Activated naive CD8-positive, alpha-beta T cell treated with anti-CD3 and anti-CD28 coated beads, Interleukin-2, amount 50 U/mL, for 24 hours (primary cell): ENCODE results near the gene MED27.

Source experiments
- ATAC-seq: fragments of 150-1000 bp; cut with Tn5 transposase; one replicate; pipeline ENCODE4 v1.10.0; 2021
- DNase-seq: peaks from one replicate; pipeline ENCODE4 v3.0.0; 2021
- H3K27ac Mint-ChIP-seq: one replicate; pipeline ENCODE4 v1.8.0; 2021; ENCODE audit warnings: mild to moderate bottlenecking, mixed read lengths
- H3K27me3 Mint-ChIP-seq: one replicate; pipeline ENCODE4 v1.8.0; 2021; ENCODE audit warnings: mixed read lengths
- H3K36me3 Mint-ChIP-seq: one replicate; pipeline ENCODE4 v1.8.0; 2021; ENCODE audit warnings: low read depth, mixed read lengths
- H3K4me1 Mint-ChIP-seq: one replicate; pipeline ENCODE4 v1.8.0; 2021; ENCODE audit warnings: mixed read lengths
- H3K4me3 Mint-ChIP-seq: one replicate; pipeline ENCODE4 v1.8.0; 2021; ENCODE audit warnings: mild to moderate bottlenecking, moderate library complexity, mixed read lengths
- H3K9me3 Mint-ChIP-seq: one replicate; pipeline ENCODE4 v1.8.0; 2021; ENCODE audit warnings: mixed read lengths

The MED27 gene

DNA sequence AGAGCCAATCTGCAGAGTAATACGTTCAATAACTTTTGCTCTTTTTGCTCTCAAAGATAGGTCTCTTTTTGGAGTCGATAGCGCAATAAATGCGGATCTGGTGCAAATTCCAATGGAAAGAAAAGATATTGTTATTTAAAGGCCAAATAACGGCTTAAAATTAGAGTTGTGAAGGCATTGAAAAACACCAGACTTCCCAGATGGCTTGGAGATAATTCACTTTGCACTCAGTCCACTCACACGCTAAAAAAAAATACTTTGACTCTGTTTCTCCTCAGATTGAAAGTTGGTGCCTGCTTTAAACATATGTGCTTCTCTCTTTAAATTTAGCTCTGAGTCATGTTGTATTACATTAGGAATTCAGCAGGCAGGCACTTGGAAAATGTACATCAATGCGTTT is 19.5 kb upstream of the MED27 start:
- DNase-seq (no peak), ATAC-seq (no peak)
- Mint-ChIP-seq H3K9me3 (no peaks in the 10 kb centered on the region), H3K36me3 (no peaks in the 10 kb centered on the region), H3K27me3 (peaks cover 40% of the 10 kb centered on the region), H3K4me3 (no peak overlapping the region), H3K4me1 (peaks cover 13% of the 10 kb centered on the region), H3K27ac (no peak overlapping the region)

- Mint-ChIP-seq H3K9me3 (no peaks in the 10 kb centered on the region), H3K4me3 (no peak overlapping the region), H3K4me1 (peaks cover 9% of the 10 kb centered on the region), H3K27ac (no peak overlapping the region), H3K27me3 (peaks cover 47% of the 10 kb centered on the region), H3K36me3 (peaks cover 2% of the 10 kb centered on the region)
- DNase-seq (no peak), ATAC-seq (no peak)
Observed at GRCh38 chr9:132094314-132094791, 14.7 kb upstream of the MED27 start.

- Mint-ChIP-seq H3K4me3 (no peak overlapping the region), H3K27ac (no peak overlapping the region), H3K9me3 (no peaks in the 10 kb centered on the region), H3K27me3 (peaks cover 22% of the 10 kb centered on the region), H3K4me1 (peaks cover 9% of the 10 kb centered on the region), H3K36me3 (peaks cover 2% of the 10 kb centered on the region)
- ATAC-seq (no peak), DNase-seq (no peak)
Observed at GRCh38 chr9:132090771-132091170, 11.1 kb upstream of the MED27 start.

GRCh38 chr9:132087438-132088030 is 7.9 kb upstream of the MED27 start:
- no peak overlapping the region for H3K27ac Mint-ChIP-seq

GRCh38 chr9:132082188-132082587 is 2.5 kb upstream of the MED27 start:
- Mint-ChIP-seq H3K36me3 (peaks cover 7% of the 10 kb centered on the region), H3K4me1 (peaks cover 28% of the 10 kb centered on the region), H3K4me3 (no peak overlapping the region), H3K27me3 (peaks cover 6% of the 10 kb centered on the region), H3K27ac (no peak overlapping the region), H3K9me3 (no peaks in the 10 kb centered on the region)
- DNase-seq (no peak), ATAC-seq (no peak)

More at GRCh38 chr9:132087438-132088030, 7.9 kb upstream of the MED27 start:
- DNase-seq, result no peak
- no peaks in the 10 kb centered on the region for H3K9me3 Mint-ChIP-seq
- peaks cover 16% of the 10 kb centered on the region for H3K27me3 Mint-ChIP-seq
- peaks cover 2% of the 10 kb centered on the region for H3K36me3 Mint-ChIP-seq
- no peak for ATAC-seq
- no peak overlapping the region for H3K4me3 Mint-ChIP-seq
- H3K4me1 Mint-ChIP-seq, result no peaks in the 10 kb centered on the region

DNA sequence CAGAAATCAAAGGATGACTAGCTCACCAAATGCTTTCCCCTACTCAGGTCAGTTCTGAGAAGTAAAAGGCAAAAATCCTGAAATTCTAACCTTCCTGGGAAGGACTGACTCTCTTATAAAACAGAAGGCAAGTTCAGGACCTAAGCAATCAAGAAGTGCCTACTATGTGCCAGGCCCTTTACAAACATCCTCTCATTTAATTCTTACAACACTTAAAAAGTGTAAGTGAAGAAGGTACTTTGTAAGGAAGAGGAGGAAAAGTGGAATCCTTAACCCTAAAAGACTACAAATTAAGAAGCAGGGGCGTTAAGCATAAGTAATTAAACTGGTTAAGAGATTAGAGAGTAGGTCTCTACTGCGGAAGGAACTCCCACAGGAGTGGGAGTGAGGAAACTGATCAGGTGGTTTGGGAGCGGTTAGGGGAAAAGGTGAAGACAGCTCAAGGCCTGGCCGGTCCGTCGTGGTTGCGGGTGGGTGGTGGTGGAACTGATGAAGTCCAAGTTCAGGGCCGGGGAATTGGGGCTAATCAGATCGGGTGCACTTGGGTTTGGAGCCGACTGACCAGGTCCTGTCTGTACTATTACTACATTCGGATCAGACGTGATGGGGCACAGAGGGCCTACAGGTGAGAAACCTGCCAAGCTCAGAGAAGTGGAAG is 839 bp downstream of the MED27 start:
- peak overlapping the region; percentile 93 for H3K27ac Mint-ChIP-seq
- peaks cover 24% of the 10 kb centered on the region for H3K36me3 Mint-ChIP-seq
- H3K4me1 Mint-ChIP-seq, result peaks cover 57% of the 10 kb centered on the region
- no peak for ATAC-seq
- peak; percentile 13 for DNase-seq
- H3K27me3 Mint-ChIP-seq, result peaks cover 5% of the 10 kb centered on the region
- H3K9me3 Mint-ChIP-seq, result no peaks in the 10 kb centered on the region
- peak overlapping the region; percentile 99 for H3K4me3 Mint-ChIP-seq

GRCh38 chr9:132077881-132078698 is 1.6 kb downstream of the MED27 start:
- DNase-seq, result peak; percentile 36
- Mint-ChIP-seq H3K9me3 (no peaks in the 10 kb centered on the region), H3K4me1 (peaks cover 64% of the 10 kb centered on the region)

GRCh38 chr9:132075853-132076252 is 3.8 kb downstream of the MED27 start:
- Mint-ChIP-seq H3K27me3 (peaks cover 3% of the 10 kb centered on the region), H3K9me3 (no peaks in the 10 kb centered on the region), H3K4me3 (no peak overlapping the region), H3K36me3 (peaks cover 42% of the 10 kb centered on the region), H3K27ac (peak overlapping the region; percentile 20), H3K4me1 (peaks cover 70% of the 10 kb centered on the region)
- no peak for DNase-seq
- ATAC-seq, result no peak

More at GRCh38 chr9:132077881-132078698, 1.6 kb downstream of the MED27 start:
- H3K36me3 Mint-ChIP-seq, result peaks cover 32% of the 10 kb centered on the region
- H3K27ac Mint-ChIP-seq, result peak overlapping the region; percentile 67
- peaks cover 5% of the 10 kb centered on the region for H3K27me3 Mint-ChIP-seq
- H3K4me3 Mint-ChIP-seq, result peak overlapping the region; percentile 99
- ATAC-seq, result no peak

DNA sequence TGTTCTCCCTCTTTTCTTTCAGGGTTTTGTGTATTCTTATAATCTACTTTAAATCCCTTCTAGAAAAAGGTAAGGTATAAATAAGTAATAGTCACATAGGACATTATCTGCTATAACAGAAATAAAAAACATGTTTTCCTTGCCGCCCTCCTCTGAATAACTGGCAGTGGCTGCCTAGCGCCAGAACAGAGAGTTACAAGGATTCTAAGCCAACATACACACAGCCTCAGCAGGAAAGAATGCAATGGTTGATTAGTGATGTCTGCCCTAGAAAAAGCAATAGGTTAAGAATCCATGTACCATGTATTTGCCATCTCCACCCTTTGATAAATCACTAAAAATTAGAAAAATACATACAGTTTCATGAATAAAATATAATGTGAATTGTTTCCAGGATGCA is 4.9 kb downstream of the MED27 start:
- H3K4me1 Mint-ChIP-seq, result peaks cover 64% of the 10 kb centered on the region
- no peak overlapping the region for H3K27ac Mint-ChIP-seq
- peaks cover under 1% of the 10 kb centered on the region for H3K27me3 Mint-ChIP-seq
- DNase-seq, result no peak
- H3K9me3 Mint-ChIP-seq, result no peaks in the 10 kb centered on the region
- peaks cover 42% of the 10 kb centered on the region for H3K36me3 Mint-ChIP-seq
- no peak for ATAC-seq
- no peak overlapping the region for H3K4me3 Mint-ChIP-seq

DNA sequence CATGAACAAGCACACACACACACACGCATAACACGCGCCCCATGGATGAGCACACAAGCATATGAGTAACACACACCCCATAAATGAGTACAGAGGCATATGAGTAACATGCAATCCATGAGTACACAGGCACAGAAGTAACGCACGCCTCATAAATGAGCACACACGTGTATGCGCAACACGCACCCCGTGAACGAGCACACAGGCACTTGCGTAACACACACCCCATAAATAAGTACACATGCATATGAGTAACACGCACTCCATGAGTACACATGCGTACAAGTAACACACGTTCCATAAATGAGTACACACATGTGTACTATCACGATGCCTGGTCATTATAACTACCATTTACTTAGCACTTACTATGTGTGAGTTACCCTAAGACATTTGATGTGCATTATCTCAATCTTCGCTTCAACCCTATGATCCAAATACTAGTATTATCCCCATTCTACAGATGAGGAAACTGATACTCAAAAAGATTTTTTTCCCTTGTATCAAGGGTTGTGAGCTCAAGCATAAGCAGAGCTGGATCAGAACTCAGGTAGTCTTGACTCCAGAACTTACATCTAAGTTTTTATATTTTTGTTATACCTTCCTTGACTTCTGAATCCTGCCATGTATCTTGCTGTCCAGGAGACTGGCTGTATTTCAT is 7.7 kb downstream of the MED27 start:
- peaks cover 44% of the 10 kb centered on the region for H3K4me1 Mint-ChIP-seq
- H3K4me3 Mint-ChIP-seq, result no peak overlapping the region
- H3K27ac Mint-ChIP-seq, result no peak overlapping the region
- H3K9me3 Mint-ChIP-seq, result no peaks in the 10 kb centered on the region
- DNase-seq (no peak), ATAC-seq (no peak)
- H3K27me3 Mint-ChIP-seq, result no peaks in the 10 kb centered on the region
- peaks cover 36% of the 10 kb centered on the region for H3K36me3 Mint-ChIP-seq

DNA sequence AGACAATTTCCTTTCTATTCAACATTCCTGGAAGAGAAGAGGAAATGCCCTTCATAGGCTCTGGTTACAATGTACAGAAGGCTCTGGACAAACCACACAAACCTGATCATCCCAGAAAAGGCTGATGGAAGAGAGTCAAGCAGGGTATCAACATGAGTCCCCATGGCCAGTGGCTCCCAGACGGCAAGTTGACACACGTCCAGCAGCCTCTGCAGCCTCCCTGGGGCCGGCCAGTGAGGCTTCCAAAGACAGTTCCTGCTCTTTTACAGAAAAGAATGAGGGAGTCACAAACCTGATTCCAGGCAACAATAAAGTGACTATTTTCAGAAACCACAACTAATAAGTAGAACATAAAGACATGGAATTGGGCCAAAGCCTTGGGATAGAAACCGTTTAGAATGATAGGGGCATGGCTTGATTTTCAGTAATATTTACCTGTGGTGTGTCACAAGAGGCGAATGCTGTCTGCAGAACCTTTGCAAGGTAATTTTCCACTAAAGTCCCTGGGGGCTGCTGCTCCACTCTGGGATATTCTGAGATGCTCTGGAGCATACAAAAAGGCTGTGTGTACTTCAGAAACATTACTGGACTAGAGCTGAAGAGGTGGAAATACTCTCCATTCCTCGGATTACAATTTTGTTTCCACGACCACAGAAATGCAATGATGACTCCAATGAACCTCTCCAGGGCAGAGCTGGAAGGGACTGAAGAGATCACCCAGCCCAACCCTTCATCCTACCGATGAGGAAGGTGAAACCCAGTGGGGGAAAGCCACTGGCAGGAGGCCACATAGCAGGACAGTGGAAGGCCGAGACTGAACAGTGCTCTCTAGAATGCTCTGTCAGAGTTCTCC is 10.4 kb downstream of the MED27 start:
- H3K4me3 Mint-ChIP-seq, result no peak overlapping the region
- ATAC-seq (no peak), DNase-seq (no peak)
- H3K27me3 Mint-ChIP-seq, result no peaks in the 10 kb centered on the region
- peaks cover 20% of the 10 kb centered on the region for H3K4me1 Mint-ChIP-seq
- no peak overlapping the region for H3K27ac Mint-ChIP-seq
- no peaks in the 10 kb centered on the region for H3K9me3 Mint-ChIP-seq
- peaks cover 20% of the 10 kb centered on the region for H3K36me3 Mint-ChIP-seq

DNA sequence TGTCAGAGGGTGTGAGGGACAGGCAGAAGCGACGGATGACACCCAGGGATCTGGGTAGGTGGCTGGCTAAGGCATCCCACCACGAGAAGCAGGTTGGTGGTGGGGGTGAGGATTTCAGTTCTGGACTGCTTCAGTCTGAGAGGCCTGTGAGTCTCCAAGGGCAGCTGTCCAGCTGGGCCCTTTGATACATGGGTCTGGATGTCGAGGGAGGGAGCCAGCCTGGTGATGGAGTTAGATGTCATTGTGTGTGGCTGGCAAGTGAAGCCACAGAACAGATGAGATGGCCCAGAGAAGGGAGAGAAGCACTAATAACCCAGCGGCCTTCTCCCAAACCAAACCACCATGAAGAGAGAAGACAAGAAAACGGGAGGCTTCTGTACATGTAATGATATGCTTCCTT is 11.1 kb downstream of the MED27 start:
- Mint-ChIP-seq H3K27ac (no peak overlapping the region), H3K4me3 (no peak overlapping the region), H3K27me3 (no peaks in the 10 kb centered on the region), H3K4me1 (peaks cover 14% of the 10 kb centered on the region), H3K9me3 (no peaks in the 10 kb centered on the region), H3K36me3 (peaks cover 21% of the 10 kb centered on the region)
- DNase-seq (no peak), ATAC-seq (no peak)

DNA sequence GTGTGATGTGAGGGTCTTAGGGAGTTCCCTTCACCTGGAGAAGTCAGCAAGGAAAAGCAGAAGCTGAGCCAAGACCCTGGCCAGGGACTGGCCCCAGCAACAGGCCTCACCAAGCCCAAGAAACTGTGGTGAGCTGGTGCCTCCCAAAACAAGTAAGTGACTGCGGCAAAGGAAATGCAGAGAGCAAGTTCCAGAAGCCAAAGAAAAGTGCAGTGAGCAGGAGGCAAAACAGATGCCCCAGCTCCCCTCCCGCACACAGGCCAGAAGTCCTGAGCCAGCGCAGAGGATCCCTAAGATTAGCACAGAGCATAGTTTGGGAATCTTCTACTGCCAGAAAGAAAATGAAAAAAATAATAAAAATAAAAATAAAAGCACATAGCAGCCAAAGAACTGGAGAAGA is 13.2 kb downstream of the MED27 start:
- Mint-ChIP-seq H3K27ac (no peak overlapping the region), H3K27me3 (no peaks in the 10 kb centered on the region), H3K4me1 (peaks cover 4% of the 10 kb centered on the region), H3K36me3 (peaks cover 6% of the 10 kb centered on the region), H3K9me3 (no peaks in the 10 kb centered on the region), H3K4me3 (no peak overlapping the region)
- ATAC-seq, result no peak
- no peak for DNase-seq

GRCh38 chr9:132066057-132066456 is 13.6 kb downstream of the MED27 start:
- no peak overlapping the region for H3K4me3 Mint-ChIP-seq
- no peaks in the 10 kb centered on the region for H3K27me3 Mint-ChIP-seq
- DNase-seq (no peak), ATAC-seq (no peak)
- H3K4me1 Mint-ChIP-seq, result peaks cover 4% of the 10 kb centered on the region
- peaks cover 5% of the 10 kb centered on the region for H3K36me3 Mint-ChIP-seq
- H3K9me3 Mint-ChIP-seq, result no peaks in the 10 kb centered on the region
- H3K27ac Mint-ChIP-seq, result no peak overlapping the region
